Loucy (cell line): ENCODE data around the gene TEP1.

Source experiments
- CTCF ChIP-seq: fragments of 200-600 bp; sonication (generic); conservative IDR thresholded peaks from 2 replicates; pipeline ENCODE4 v1.5.1; 2014; ENCODE audit warnings: mild to moderate bottlenecking, antibody characterized with exemption, low read length
- EZH2phosphoT487 ChIP-seq: fragments of 200-600 bp; IDR thresholded peaks from 2 replicates; pipeline ENCODE4 v1.6.1; 2018; ENCODE audit warnings: antibody characterized with exemption, mild to moderate bottlenecking, moderate library complexity, borderline replicate concordance

GRCh38 chr14:20379743-20380142 lies 33.6 kb downstream of the TEP1 start:
- TF ChIP-seq CTCF (no peak), EZH2phosphoT487 (no peak)
